ENCODE results near the gene SLC2A8. TPM values are rescaled to one million over a fixed set of nuclear protein-coding genes. Genes with fewer than 3 reads are reported as not detected.

SLC2A8 gene, protein sequence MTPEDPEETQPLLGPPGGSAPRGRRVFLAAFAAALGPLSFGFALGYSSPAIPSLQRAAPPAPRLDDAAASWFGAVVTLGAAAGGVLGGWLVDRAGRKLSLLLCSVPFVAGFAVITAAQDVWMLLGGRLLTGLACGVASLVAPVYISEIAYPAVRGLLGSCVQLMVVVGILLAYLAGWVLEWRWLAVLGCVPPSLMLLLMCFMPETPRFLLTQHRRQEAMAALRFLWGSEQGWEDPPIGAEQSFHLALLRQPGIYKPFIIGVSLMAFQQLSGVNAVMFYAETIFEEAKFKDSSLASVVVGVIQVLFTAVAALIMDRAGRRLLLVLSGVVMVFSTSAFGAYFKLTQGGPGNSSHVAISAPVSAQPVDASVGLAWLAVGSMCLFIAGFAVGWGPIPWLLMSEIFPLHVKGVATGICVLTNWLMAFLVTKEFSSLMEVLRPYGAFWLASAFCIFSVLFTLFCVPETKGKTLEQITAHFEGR
- total RNA-seq = 1 to 10 TPM; 5.3 to 6.5 TPM

DNA sequence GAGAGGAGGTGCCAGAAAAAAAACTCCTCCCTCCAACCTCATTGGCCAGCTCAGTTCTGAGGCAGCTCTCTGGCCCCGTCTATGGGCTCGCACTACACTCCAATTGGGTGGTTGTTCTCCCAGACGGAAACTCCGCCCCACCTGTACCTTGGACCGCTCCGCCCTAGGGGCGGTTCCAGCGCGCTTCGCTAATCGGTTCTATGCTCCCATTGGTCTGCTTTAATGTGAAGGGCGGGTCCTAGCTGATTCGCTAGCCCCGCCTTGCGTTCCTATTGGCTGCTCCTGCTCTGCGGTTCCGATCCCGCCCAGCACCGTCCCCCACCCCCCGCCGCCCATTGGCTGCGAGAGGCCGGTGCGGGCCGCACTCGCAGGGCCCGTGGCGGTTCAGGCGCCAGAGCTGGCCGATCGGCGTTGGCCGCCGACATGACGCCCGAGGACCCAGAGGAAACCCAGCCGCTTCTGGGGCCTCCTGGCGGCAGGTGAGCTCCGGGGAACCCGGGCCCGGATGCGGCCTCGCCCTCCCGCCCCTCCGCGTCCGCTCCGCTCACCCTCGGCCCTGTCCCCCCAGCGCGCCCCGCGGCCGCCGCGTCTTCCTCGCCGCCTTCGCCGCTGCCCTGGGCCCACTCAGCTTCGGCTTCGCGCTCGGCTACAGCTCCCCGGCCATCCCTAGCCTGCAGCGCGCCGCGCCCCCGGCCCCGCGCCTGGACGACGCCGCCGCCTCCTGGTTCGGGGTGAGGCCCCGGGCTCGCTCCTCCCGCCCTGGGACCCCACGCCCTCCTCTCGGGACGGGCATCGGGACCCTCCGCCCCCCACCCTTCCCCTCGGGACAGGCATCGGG lies at the start of gene SLC2A8:
Gene SLC2A8 (plus strand): TSS at position 362 of the 838 bp plus-strand sequence. CDS start 62 bp downstream, at position 424.
- ChIA-PET POLR2A (interaction anchor here (0.5 to 1.0 kb wide), 5 partner anchors 9 to 105 kb away, joined by 3 to 8 read pairs (median 4); partner anchors contain the start of gene ZNF79), CTCF (interaction anchor here (1.0 to 1.4 kb wide), 8 partner anchors 10 to 183 kb away, joined by 3 to 7 read pairs (median 4); partner anchors contain the start of genes LRSAM1, RPL12 and ZNF79)

DNA sequence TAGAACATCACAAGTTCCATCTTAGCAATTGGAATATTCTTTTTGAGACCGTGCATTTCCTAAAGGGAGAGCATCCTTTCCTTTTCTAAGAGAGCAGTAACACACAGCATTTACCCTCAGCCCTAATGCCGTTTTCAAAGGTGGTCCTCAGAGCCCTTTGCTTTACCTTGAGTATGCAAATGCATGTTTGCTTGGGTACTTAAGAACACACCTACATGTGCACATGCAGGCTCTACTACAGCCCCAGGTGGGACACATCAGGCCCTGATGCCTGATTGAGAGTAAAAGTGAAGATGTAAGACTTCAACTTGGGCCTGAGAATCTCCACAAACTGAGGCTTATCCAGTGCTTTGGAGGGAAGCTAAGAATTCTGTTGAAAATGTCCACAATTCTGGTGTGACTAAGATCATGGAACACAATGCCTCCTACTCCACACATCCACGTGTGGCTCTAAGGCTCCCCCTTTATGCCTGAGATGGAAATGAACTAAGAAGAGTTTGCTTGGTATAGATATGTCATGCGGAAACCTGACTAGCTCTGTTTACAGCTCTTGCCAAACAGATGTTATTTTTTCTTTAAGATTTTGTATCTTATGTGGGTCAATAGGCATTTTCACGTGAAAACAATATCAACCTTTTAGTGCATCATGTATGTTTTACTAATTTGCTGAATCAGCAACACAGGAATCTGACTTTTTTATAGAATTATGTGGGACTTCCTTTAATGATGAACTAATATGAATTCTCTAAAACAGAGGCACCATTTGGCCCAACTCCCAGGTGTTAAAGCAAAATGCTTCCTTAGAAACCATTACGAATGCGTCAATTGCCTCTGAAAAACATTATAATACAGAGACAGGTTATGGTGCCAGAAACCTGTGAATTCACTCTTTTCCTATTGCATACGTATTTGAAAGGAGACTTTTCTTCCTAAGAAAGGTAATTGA lies 48.9 kb upstream of the SLC2A8 start:
- POLR2A ChIA-PET = no interaction called here

DNA sequence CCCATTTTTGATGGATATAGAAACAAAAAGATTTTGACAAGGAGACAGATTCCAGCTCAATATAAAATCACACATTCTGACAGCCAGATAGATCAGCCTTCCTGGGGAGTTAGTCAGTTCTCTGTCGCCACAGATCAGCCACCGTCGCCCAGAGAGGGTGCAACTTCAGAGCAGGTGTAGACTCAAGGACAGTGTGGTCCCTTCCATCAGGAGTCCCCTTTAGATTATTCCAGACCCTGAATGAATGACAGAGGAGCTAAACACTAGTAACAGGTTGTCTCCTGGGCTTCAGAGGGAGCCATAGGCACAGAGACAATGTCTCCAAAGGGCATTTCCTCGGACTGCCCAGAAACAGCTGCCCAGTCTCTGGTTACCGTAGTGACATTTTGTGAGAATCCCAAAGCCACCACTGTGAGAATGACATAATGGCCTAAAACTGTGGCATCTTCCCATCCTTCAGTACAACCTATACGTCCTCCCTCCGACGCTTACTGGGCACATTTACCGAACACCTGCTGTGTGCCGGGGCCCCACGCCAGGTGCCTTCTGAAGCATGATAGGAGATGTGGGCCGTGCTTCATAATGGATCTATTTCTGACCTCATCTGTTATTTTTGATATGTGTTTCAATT lies 47.4 kb upstream of the SLC2A8 start:
- CTCF ChIA-PET = no interaction called here
- POLR2A ChIA-PET = no interaction called here

More for the DNA sequence above, 48.9 kb upstream of the SLC2A8 start:
- CTCF ChIA-PET = no interaction called here

DNA sequence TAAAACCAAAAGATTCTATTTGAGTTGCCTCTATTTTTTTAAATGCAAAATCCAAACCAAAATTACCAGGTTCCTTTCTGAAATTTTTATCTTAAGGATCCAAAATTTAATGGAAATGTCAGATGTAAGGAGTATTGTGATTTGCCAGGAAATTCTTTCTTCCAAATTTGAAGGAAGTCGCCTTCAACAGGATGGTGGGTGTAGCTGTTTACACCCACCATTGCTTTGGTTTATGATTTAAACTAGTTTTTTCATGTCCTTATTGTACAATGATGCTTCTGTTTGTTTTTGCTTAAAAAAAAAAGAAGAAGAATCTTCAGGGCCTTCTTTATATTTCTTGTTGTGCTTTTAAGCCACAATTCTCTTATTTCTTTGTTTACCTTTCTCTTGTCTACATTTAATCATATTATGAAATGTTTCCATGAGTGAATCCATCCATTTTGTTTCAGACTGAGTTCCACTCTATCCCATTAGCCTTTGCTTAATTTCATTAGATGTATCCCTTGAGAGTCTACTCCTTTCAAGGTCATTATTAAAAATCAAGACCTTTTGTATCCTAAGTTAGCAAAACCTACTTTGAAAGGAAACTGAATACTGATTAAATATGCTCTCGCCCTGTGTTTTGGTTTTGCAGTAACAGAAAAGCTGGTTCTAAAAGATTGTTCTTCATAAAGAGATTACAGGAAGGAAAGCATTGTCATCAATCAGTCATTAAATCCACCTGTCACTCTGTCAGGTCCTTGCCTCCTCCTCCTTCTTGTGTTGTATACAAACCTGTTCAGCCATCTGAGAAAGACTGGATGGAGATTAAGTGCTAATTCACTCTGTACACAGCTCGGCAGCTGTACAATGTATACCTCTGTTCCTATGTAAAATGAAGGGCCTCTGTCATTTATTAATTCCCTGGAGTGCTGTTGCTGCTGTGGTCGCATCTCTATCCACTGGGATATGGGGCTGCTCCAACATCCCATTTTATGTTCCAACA lies 45.5 kb upstream of the SLC2A8 start:
- ChIA-PET POLR2A (interaction anchor here (0.8 kb wide), 1 partner anchor 640 kb away, joined by 4 read pairs; no protein-coding TSS in a partner anchor), CTCF (no interaction called here)

DNA sequence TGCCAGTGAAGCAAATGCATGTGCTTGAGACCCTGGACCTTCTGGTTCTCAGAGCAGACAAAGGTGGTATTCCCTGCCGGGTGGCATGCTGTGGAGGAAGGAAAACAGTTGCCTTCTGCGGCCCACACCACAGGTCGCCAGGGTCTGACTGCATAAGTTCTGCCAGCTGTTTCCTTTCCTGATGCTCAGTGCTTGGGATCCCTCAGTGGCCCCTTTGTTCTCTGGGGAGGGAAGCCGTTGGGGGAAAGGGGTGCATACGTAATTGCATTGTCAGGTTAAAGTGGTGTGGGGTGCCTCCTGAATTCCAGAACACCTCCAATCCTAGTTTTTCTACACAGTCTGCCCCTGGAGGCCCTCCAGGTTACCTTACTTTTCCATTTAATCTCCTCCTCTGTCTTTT lies 43.1 kb upstream of the SLC2A8 start:
- CTCF ChIA-PET = no interaction called here
- POLR2A ChIA-PET = no interaction called here

DNA sequence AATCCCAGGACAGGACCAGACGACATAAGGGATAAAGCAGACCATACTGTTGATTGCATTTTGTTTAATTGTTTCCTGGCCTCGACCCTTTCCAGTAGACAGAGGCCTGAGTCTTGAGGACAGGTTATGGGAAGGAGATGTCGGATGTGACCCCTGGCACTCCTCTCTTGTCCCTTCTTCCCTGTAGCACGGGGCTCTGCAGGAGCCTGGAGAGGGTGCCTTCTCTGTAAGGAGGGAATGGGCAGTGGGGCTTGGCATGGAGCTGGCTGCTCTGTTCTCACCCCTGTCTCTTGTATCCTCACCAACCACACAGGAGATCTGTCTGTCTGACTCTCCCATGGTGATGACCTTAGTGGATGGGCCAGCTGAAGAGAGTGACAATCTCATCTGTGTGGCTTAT lies 40.1 kb upstream of the SLC2A8 start:
- CTCF ChIA-PET = no interaction called here
- POLR2A ChIA-PET = no interaction called here

DNA sequence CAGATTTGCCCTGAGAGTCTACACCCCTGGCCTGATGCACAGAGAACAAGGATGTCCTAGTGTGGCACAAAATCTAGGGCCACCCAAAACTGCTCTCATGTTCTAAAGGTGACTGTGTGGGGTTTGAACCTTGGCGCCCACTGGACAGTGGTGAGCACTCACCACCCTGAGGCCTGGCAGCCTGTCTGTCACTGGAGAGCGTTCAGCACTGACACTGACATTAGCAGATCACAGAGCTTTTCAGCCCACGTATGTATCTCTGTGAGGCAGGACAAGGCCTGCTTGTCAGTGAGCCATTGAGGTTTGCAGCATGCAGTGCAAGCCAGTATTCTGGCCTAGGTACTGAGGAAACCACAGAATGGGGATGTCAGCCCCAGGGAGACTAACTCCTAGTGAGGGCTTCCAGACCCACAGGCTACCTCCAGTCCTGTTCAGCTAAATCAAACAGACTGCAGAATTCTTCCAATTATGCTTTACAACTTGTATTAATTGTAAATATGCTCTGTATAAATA lies 38.9 kb upstream of the SLC2A8 start:
- POLR2A ChIA-PET = no interaction called here
- CTCF ChIA-PET = no interaction called here

DNA sequence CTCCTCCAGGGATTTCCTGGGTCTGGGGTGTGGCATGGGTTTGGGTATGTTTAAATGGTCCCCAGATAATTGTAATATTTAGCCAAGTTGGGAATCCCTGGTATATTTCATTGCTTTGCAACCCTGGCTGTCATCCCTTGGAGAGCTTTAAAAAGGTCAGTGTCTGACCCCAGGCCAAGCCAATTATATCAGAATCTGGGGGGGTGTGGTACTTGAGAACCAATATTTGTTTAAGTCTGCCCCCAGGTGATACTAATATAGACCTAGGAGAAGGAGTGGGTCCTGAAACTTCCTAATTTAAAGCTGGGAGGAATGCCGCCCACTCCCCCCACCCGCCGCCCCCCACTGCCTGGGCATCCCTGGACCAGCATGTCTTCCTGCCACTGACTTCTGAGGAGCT lies 38.2 kb upstream of the SLC2A8 start:
- CTCF ChIA-PET = no interaction called here
- POLR2A ChIA-PET = no interaction called here

DNA sequence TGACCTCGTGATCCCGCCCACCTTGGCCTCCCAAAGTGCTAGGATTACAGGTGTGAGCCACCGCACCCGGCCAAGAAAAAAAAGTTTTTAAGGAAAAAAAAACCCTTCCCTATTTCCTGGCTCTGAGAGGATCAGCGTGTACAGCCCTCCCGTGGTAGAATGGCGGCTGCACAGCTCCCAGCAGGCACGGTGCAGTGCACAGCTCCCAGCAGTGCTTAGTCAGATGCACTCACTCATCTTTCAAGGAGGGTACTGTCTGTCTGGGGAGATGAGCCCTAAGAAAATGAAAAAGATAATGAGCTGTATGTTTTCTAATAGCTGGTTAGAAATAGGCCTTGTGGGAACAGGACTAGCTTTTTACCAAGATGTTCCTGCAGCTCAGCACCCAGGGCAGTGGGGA lies 36.7 kb upstream of the SLC2A8 start:
- ChIA-PET POLR2A (interaction anchor here (1.5 kb wide), 1 partner anchor 28 kb away, joined by 3 read pairs; no protein-coding TSS in a partner anchor), CTCF (no interaction called here)

DNA sequence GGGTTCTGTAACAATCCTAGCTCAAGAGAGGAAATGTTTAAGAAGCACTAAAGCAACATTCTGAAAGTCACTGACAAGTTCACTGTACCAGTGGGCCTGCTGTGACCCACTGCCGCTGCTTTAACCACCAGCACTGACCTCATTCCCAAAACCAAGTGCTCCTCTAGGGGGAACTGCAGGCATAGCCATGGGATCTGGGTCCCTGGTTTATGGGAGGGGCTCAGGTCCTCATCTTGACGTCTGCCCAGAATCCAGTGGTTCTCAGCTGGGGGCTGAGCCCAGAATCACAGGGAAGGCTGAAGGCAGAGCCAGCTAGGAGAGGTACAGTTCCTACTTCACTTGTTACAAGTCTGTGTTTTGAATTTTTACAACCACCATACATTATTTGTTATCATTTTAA lies 36.1 kb upstream of the SLC2A8 start:
- POLR2A ChIA-PET = interaction anchor here (1.5 kb wide), 1 partner anchor 27 kb away, joined by 3 read pairs; no protein-coding TSS in a partner anchor
- CTCF ChIA-PET = no interaction called here

DNA sequence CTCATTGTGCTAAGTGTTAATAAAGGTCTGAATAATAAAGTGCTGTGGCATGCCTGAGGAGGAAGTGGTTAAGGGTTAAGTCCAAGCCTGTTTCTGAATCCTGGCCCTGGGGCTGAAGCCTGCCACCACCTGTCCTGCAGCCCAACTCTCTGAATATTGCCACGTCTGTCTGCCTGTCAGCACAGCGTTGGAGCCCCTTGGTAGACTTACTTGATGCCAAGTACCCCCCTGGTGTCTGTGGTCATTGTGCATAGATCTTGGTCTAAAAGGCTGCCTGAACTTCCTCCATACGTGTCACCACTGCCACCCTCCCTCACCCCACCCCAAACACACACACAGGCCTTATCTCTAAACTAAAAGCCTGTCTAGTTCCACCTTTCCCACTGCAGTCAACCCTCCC lies 35.4 kb upstream of the SLC2A8 start:
- CTCF ChIA-PET = no interaction called here
- POLR2A ChIA-PET = interaction anchor here (1.5 kb wide), 1 partner anchor 27 kb away, joined by 3 read pairs; no protein-coding TSS in a partner anchor

DNA sequence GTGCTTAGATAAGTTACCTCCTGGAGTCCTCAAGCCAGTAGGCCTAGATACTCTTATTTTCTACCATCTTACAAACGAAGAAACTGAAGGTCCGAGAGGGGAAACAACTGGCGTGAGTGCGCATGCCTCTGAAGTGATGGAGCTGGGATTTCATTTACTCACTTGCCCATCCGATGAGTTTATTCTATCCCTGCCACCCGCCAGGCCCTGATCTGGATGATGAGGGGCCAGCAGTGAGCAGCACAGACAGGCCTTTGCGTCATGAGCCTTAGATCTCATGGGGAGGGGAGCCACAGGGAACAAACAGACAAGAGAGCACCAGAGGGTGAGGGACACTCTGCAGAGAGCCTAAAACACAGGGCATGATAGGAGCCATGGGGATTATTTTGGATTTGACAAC lies 34.1 kb upstream of the SLC2A8 start:
- POLR2A ChIA-PET = interaction anchor here (0.8 kb wide), 1 partner anchor 82 kb away, joined by 3 read pairs; no protein-coding TSS in a partner anchor
- CTCF ChIA-PET = no interaction called here

DNA sequence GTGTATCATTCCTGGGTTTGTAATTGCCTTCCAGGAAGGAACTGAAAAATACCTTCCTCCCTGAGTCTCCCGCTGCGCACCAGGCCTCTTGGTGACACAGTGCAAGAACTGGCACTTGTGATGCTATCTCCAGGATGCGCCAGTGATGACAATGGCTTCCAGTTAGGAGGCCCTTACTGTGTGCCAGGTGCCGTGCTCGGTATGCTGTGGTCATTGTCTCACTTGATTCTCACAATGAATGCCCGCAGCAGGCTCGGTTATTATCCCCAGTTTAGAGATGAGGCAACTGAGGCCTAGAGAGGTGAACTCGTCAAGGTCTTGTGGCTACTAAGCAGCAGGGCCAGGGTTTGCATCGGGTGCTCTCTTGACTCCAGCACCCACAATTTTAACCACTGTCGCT lies 31.5 kb upstream of the SLC2A8 start:
- CTCF ChIA-PET = no interaction called here
- POLR2A ChIA-PET = no interaction called here

DNA sequence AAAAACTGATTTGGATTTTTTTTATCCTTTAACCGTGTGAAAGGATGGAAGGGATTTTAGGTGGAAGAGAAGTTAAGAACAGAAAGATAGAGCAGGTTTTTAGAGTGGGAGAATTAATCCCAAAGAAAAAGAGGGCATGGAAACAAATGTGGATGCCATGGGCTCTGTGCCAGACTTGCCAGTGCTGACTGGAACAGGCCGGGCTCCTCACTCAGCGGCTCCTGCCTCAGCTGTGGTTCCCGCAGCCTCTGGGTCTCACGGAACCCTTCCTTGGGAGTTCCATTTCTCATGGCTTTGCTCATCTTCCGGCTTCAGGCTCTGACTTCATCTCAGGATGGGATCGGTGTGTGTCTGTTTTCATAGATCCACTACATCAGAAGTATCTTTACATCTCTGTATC lies 30.4 kb upstream of the SLC2A8 start:
- POLR2A ChIA-PET = no interaction called here
- CTCF ChIA-PET = no interaction called here

DNA sequence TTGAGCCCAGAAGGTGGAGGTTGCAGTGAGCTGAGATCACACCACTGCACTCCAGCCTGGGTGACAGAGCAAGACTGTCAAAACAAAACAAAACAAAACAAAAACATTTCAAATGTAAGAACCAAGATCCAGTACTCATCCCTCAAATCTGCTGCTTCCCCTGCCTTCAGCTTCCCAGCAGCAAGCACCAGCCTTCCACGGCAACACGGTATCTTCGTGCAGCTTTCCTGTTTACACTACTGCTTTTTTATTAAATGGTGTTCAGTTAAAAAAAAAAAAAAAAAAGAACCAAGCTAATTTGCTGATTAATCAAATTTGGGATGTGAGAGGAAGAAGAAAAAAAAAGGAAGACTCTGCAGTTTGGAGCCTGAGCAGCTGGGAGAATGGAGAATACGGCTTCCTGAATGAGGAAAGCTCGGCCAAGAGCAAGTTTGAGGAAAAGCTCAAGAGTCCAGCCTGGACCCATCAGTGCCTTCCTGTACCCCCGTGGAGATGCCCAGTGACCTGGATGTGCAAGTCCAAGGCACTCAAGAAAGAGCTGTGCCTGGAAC lies 28.0 kb upstream of the SLC2A8 start:
- POLR2A ChIA-PET = no interaction called here

DNA sequence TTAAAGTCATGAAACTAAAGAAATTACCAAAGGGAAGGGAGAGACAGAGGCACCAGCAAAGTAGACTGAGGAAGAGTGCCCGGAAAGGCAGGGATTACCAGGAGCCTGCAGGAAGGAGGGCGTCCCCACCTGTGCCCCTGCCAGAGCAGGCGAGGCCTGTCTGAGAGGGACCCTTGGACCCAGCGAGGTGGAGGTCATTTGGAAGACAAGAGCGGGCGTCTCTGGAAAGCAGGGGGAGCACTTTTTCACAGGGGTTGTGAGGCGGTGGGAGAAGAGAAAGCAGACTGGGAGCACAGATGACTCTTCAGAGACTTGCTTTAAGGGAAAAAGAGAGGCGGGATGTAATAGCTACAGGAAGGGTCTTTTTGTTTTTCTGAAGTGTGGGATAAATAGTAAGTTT lies 27.5 kb upstream of the SLC2A8 start:
- ChIA-PET POLR2A (no interaction called here), CTCF (interaction anchor here (1.0 kb wide), 1 partner anchor 14 kb away, joined by 3 read pairs; no protein-coding TSS in a partner anchor)

More for the DNA sequence above, 28.0 kb upstream of the SLC2A8 start:
- CTCF ChIA-PET = no interaction called here

DNA sequence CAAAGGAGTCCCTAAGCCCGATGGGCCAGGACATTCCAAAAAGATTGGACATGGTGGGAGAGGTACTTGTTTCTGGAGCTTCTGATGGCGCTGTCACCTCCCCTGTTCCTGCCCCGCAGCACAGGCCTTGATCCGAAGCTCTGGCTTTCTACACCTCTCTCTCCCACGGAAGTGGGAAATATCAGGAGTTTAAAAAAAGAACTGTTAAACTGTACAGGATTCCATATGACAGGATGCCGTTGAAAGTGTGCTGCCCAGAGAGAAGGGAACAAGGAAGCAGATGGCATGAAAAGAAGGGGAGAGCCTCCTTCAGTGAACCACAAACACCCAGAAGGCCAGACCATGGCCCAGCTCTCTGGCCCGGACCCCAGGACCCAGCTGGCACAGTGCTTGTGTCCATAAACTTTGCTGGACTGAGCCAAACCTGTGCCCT lies 26.8 kb upstream of the SLC2A8 start:
- POLR2A ChIA-PET = no interaction called here
- CTCF ChIA-PET = interaction anchor here (1.0 kb wide), 1 partner anchor 15 kb away, joined by 3 read pairs; no protein-coding TSS in a partner anchor

All from activated CD8-positive, alpha-beta memory T cell treated with anti-CD3 and anti-CD28 coated beads for 36 hours (primary cell).